NCI-H1930 (cell line): Measurements from ENCODE around the gene C1R.

Source experiments
- DNase-seq, 2 experiments: peaks; one replicate each; lab custom pipeline; 2025; lab: John Stamatoyannopoulos, UW

C1R gene

GRCh38 chr12:7099290-7099996 is 7.2 kb upstream of the C1R start:
- peak in 1 of 2 experiments; percentile 39 for DNase-seq

- DNase-seq, result no peak
Measured at GRCh38 chr12:7096979-7097378, 4.7 kb upstream of the C1R start.

- no peak for DNase-seq
Measured at GRCh38 chr12:7096006-7096932, 4.0 kb upstream of the C1R start.

- no peak for DNase-seq
Measured at GRCh38 chr12:7093892-7094291, 1.6 kb upstream of the C1R start.

- DNase-seq, result no peak
Measured at GRCh38 chr12:7093486-7093885, 1.2 kb upstream of the C1R start.

- DNase-seq, result no peak
Measured at GRCh38 chr12:7092986-7093460, 778 bp upstream of the C1R start.

- DNase-seq, result no peak
Measured at GRCh38 chr12:7091660-7092228, 501 bp downstream of the C1R start.

- no peak for DNase-seq
Measured at GRCh38 chr12:7091171-7091570, 1.1 kb downstream of the C1R start.

GRCh38 chr12:7090222-7090998 is 1.8 kb downstream of the C1R start:
- no peak for DNase-seq

GRCh38 chr12:7089196-7089871 is 2.9 kb downstream of the C1R start:
- no peak for DNase-seq

GRCh38 chr12:7083125-7083524 is 9.1 kb downstream of the C1R start:
- DNase-seq, result no peak

GRCh38 chr12:7081037-7081436 is 11.2 kb downstream of the C1R start:
- DNase-seq, result no peak

- DNase-seq, result no peak
Measured at GRCh38 chr12:7079826-7080125, 12.5 kb downstream of the C1R start.

- no peak for DNase-seq
Measured at GRCh38 chr12:7078163-7078562, 14.1 kb downstream of the C1R start.

- DNase-seq, result no peak
Measured at GRCh38 chr12:7076493-7076892, 15.8 kb downstream of the C1R start.

- DNase-seq, result no peak
Measured at GRCh38 chr12:7075939-7076338, 16.3 kb downstream of the C1R start.

- no peak for DNase-seq
Measured at GRCh38 chr12:7075518-7075917, 16.7 kb downstream of the C1R start.

- peak in 1 of 2 experiments; percentile 47 for DNase-seq
Measured at GRCh38 chr12:7073946-7074345, 18.3 kb downstream of the C1R start.

- DNase-seq, result no peak
Measured at GRCh38 chr12:7072554-7072953, 19.7 kb downstream of the C1R start.

GRCh38 chr12:7072035-7072434 is 20.2 kb downstream of the C1R start:
- no peak for DNase-seq

GRCh38 chr12:7069386-7069785 is 22.9 kb downstream of the C1R start:
- no peak for DNase-seq

GRCh38 chr12:7068994-7069346 is 23.3 kb downstream of the C1R start:
- no peak for DNase-seq
